Renal cortical epithelial cell (primary cell): ENCODE results near the gene SLC38A11. TPM values are rescaled to one million over a fixed set of nuclear protein-coding genes. Genes with fewer than 3 reads are reported as not detected.

Source experiments
- DNase-seq: peaks from one replicate; pipeline ENCODE4 v3.0.0-alpha.2; 2011; ENCODE audit warnings: low read depth
- total RNA-seq: library from RNA; depleted of rRNA; stranded (reverse); fragments of >200 nt; gene quantifications from 2 replicates; pipeline ENCODE4 v1.2.3, GENCODE V29; 2014

SLC38A11 gene
- total RNA-seq, 1 donor from 2014 or later: 1.2 TPM

- DNase-seq: peak; percentile 55
Observed at GRCh38 chr2:164917296-164917903, 37.9 kb downstream of the SLC38A11 start.

- DNase-seq: no peak
Observed at GRCh38 chr2:164915566-164915965, 39.8 kb downstream of the SLC38A11 start.

- peak; percentile 70 for DNase-seq
Observed at GRCh38 chr2:164913640-164914350, 41.5 kb downstream of the SLC38A11 start.

- no peak for DNase-seq
Observed at GRCh38 chr2:164913011-164913410, 42.3 kb downstream of the SLC38A11 start.

GRCh38 chr2:164911832-164912231 is 43.5 kb downstream of the SLC38A11 start:
- DNase-seq: peak; percentile 28

- peak; percentile 80 for DNase-seq
Observed at GRCh38 chr2:164910101-164910899, 45.0 kb downstream of the SLC38A11 start.

GRCh38 chr2:164906947-164907346 is 48.4 kb downstream of the SLC38A11 start:
- DNase-seq: no peak

GRCh38 chr2:164905307-164905706 is 50.0 kb downstream of the SLC38A11 start:
- DNase-seq: no peak

- DNase-seq: no peak
Observed at GRCh38 chr2:164903951-164904350, 51.4 kb downstream of the SLC38A11 start.

GRCh38 chr2:164903204-164903603 is 52.1 kb downstream of the SLC38A11 start:
- DNase-seq: no peak

- DNase-seq: no peak
Observed at GRCh38 chr2:164899121-164899520, 56.2 kb downstream of the SLC38A11 start.

- DNase-seq: peak; percentile 56
Observed at GRCh38 chr2:164898475-164898874, 56.9 kb downstream of the SLC38A11 start.

- no peak for DNase-seq
Observed at GRCh38 chr2:164897469-164898260, 57.7 kb downstream of the SLC38A11 start.

- DNase-seq: peak; percentile 80
Observed at GRCh38 chr2:164896634-164897355, 58.5 kb downstream of the SLC38A11 start.

GRCh38 chr2:164896226-164896625 is 59.1 kb downstream of the SLC38A11 start:
- DNase-seq: no peak

GRCh38 chr2:164891460-164891859 is 63.9 kb downstream of the SLC38A11 start:
- no peak for DNase-seq

GRCh38 chr2:164890544-164890943 is 64.8 kb downstream of the SLC38A11 start:
- DNase-seq: no peak

GRCh38 chr2:164888592-164888991 is 66.7 kb downstream of the SLC38A11 start:
- DNase-seq: no peak

- DNase-seq: no peak
Observed at GRCh38 chr2:164887434-164888144, 67.7 kb downstream of the SLC38A11 start.

- DNase-seq: peak; percentile 45
Observed at GRCh38 chr2:164882276-164882675, 73.0 kb downstream of the SLC38A11 start.

- DNase-seq: no peak
Observed at GRCh38 chr2:164881524-164881923, 73.8 kb downstream of the SLC38A11 start.
